Activated CD8-positive, alpha-beta T cell treated with anti-CD3 and anti-CD28 coated beads for 36 hours (primary cell): ENCODE measurements around the gene SLFNL1. TPM values are rescaled to one million over a fixed set of nuclear protein-coding genes. Genes with fewer than 3 reads are reported as not detected.

ENCODE experiments used
- ATAC-seq: fragments of 200-7000 bp; cut with Tn5 transposase; one replicate; pipeline ENCODE4 v1.10.0; 2021; ENCODE audit warnings: mild to moderate bottlenecking, moderate library complexity
- CTCF ChIA-PET: fragments of 350-600 bp; sonication (Branson Sonifier 250); formaldehyde crosslinking; loops from one replicate; lab custom pipeline; 2021; ENCODE audit warnings: antibody characterized with exemption; lab: Charles Lee
- POLR2A ChIA-PET: fragments of 350-600 bp; sonication (Branson Sonifier 250); formaldehyde crosslinking; loops from one replicate; lab custom pipeline; 2021; ENCODE audit warnings: antibody characterized with exemption; lab: Charles Lee
- DNase-seq: peaks from one replicate; pipeline ENCODE4 v3.0.0-alpha.2; 2020
- H3K27ac Mint-ChIP-seq: one replicate; pipeline ENCODE4 v1.8.0; 2021; ENCODE audit warnings: mild to moderate bottlenecking, mixed read lengths
- H3K27me3 Mint-ChIP-seq: one replicate; pipeline ENCODE4 v1.8.0; 2021; ENCODE audit warnings: mixed read lengths
- H3K36me3 Mint-ChIP-seq: one replicate; pipeline ENCODE4 v1.8.0; 2021; ENCODE audit warnings: low read depth, mixed read lengths
- H3K4me1 Mint-ChIP-seq: one replicate; pipeline ENCODE4 v1.8.0; 2021; ENCODE audit warnings: low read depth, mixed read lengths
- H3K4me3 Mint-ChIP-seq: one replicate; pipeline ENCODE4 v1.8.0; 2021; ENCODE audit warnings: mild to moderate bottlenecking, moderate library complexity, mixed read lengths
- H3K9me3 Mint-ChIP-seq: one replicate; pipeline ENCODE4 v1.8.0; 2021; ENCODE audit warnings: mixed read lengths
- intact Hi-C: fragments of 100-400 bp; cut with micrococcal nuclease; formaldehyde crosslinking; loops from one replicate; pipeline ENCODE4 v1.10.0; 2022
- total RNA-seq, 2 experiments: library from RNA; stranded (reverse); gene quantifications; one replicate each; pipeline ENCODE4 v1.2.3, GENCODE V29; 2021
- TF ChIP-seq, protein P1 (sequence below): fragments of 200-600 bp; IDR thresholded peaks from one replicate; pipeline ENCODE4 v1.8.0; 2022; ENCODE audit warnings: antibody characterized with exemption, mild to moderate bottlenecking

SLFNL1 gene
- total RNA-seq, 2 experiments from 2014 or later, result 0.22 to 0.25 TPM

DNA sequence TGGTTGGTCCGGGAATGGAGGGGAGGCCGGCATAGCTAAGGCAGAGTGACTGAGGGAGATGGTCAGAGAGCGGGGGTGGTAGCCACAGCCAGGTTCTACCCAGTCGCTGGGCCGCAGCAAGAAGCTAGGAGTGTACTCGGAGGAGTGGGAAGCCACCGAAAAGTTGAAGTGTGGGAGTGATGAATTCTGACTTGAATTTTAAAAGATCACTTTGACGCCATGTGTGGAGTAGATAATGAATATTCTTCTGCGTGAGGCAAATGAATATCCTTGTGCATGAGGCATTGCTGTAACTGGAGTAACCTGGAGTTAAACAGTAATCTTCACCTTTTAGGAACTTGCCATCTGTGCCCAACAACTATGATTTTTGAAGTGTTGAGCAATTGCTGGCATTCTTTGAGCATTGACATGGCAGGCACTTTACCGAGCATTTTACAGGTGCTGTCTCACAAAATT, 35.2 kb downstream of the SLFNL1 start:
- H3K9me3 Mint-ChIP-seq, result no peaks in the 10 kb centered on the region
- TF ChIP-seq, protein P1, sequence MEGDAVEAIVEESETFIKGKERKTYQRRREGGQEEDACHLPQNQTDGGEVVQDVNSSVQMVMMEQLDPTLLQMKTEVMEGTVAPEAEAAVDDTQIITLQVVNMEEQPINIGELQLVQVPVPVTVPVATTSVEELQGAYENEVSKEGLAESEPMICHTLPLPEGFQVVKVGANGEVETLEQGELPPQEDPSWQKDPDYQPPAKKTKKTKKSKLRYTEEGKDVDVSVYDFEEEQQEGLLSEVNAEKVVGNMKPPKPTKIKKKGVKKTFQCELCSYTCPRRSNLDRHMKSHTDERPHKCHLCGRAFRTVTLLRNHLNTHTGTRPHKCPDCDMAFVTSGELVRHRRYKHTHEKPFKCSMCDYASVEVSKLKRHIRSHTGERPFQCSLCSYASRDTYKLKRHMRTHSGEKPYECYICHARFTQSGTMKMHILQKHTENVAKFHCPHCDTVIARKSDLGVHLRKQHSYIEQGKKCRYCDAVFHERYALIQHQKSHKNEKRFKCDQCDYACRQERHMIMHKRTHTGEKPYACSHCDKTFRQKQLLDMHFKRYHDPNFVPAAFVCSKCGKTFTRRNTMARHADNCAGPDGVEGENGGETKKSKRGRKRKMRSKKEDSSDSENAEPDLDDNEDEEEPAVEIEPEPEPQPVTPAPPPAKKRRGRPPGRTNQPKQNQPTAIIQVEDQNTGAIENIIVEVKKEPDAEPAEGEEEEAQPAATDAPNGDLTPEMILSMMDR, result no peak
- DNase-seq, result no peak
- intact Hi-C loops, result no loop called here
- POLR2A ChIA-PET, result interaction anchor here (1.4 to 7.4 kb wide), 4 partner anchors 8 to 29 kb away, joined by 3 to 67 read pairs (median 12); no protein-coding TSS in a partner anchor
- peak overlapping the region; percentile 65 for H3K27ac Mint-ChIP-seq
- CTCF ChIA-PET, result no interaction called here
- H3K4me1 Mint-ChIP-seq, result peaks cover 50% of the 10 kb centered on the region
- peaks cover 96% of the 10 kb centered on the region for H3K36me3 Mint-ChIP-seq
- H3K27me3 Mint-ChIP-seq, result no peaks in the 10 kb centered on the region
- H3K4me3 Mint-ChIP-seq, result no peak overlapping the region
- ATAC-seq, result no peak

DNA sequence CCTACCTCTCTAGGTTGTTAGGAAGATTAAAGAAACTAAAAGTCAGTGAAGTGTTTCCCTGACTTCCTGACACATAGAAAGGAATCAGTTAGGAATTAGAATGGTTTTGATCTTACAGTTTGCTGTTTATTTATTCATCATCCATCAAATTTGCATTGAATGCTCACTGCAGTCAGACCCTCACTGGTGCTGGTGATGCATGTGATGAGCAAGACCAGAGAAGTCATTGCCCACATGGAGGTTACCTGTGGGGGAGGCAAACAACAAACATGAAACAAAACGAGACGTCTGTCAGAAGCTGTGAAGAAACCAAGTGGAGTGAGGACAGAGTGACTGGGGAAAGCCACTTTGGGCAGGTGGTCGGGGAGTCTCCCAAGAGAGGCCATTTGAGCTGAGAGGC, 35.6 kb downstream of the SLFNL1 start:
- TF ChIP-seq, protein P1, result no peak
- ATAC-seq (no peak), DNase-seq (no peak)
- Mint-ChIP-seq H3K27ac (peak overlapping the region; percentile 65), H3K9me3 (no peaks in the 10 kb centered on the region), H3K4me3 (no peak overlapping the region), H3K36me3 (peaks cover 96% of the 10 kb centered on the region), H3K4me1 (peaks cover 55% of the 10 kb centered on the region), H3K27me3 (no peaks in the 10 kb centered on the region)
- intact Hi-C loops, result no loop called here
- ChIA-PET CTCF (interaction anchor here (2.0 kb wide), 1 partner anchor 17 kb away, joined by 8 read pairs; no protein-coding TSS in a partner anchor), POLR2A (interaction anchor here (1.4 to 7.4 kb wide), 4 partner anchors 8 to 30 kb away, joined by 3 to 67 read pairs (median 12); no protein-coding TSS in a partner anchor)

DNA sequence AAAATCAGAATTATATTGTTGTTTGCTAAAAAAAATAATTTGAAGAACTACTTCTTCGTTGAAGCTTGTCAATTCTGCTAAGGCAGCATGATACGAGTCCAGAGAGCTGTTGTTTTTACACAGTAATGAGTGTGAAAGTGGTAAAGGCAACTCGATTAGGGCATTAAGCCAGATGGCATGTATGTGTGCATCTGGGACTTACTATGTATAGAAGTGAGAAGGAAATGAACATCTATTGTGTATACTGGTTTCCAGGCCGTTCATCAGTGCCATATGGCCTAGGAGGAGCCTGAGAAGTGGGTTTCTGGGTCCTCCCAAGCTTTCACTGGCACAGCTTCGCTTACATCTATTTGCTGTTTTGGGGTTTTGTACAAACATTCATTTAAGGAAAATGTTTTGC, 36.4 kb downstream of the SLFNL1 start:
- Mint-ChIP-seq H3K27me3 (no peaks in the 10 kb centered on the region), H3K27ac (peak overlapping the region; percentile 6), H3K9me3 (no peaks in the 10 kb centered on the region), H3K4me1 (peaks cover 55% of the 10 kb centered on the region), H3K36me3 (peaks cover 95% of the 10 kb centered on the region), H3K4me3 (no peak overlapping the region)
- TF ChIP-seq, protein P1, result no peak
- ATAC-seq, result no peak
- intact Hi-C loops, result no loop called here
- DNase-seq, result no peak
- CTCF ChIA-PET, result interaction anchor here (1.0 to 2.0 kb wide), 2 partner anchors 18 to 34 kb away, joined by 4 to 8 read pairs; no protein-coding TSS in a partner anchor
- POLR2A ChIA-PET, result interaction anchor here (1.6 to 7.4 kb wide), 4 partner anchors 10 to 35 kb away, joined by 5 to 67 read pairs (median 6); no protein-coding TSS in a partner anchor

DNA sequence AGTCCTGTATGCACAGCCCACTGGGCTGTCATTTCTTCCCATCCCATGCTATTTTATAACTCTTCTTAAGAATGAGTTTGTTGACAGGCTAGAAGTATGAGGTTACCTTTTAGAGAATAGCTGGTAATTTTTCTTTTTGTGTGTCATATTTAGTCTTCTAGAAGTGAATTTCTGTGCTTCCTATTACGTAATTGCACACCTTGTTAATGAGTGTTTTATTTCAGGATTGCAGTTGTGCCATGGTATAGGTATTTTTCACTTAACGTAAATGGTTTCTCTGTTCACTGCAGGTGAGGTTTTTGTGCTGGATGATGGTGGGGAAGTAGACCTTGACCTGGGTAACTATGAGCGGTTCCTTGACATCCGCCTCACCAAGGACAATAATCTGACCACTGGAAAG, 37.0 kb downstream of the SLFNL1 start:
- CTCF ChIA-PET, result interaction anchor here (1.0 to 2.0 kb wide), 2 partner anchors 18 to 33 kb away, joined by 4 to 8 read pairs; no protein-coding TSS in a partner anchor
- Mint-ChIP-seq H3K27me3 (no peaks in the 10 kb centered on the region), H3K4me1 (peaks cover 55% of the 10 kb centered on the region), H3K36me3 (peaks cover 90% of the 10 kb centered on the region), H3K4me3 (no peak overlapping the region), H3K27ac (peak overlapping the region; percentile 83), H3K9me3 (no peaks in the 10 kb centered on the region)
- TF ChIP-seq, protein P1, result no peak
- ATAC-seq (no peak), DNase-seq (no peak)
- intact Hi-C loops, result no loop called here
- POLR2A ChIA-PET, result interaction anchor here (1.2 to 7.4 kb wide), 4 partner anchors 10 to 35 kb away, joined by 3 to 67 read pairs (median 5); no protein-coding TSS in a partner anchor

DNA sequence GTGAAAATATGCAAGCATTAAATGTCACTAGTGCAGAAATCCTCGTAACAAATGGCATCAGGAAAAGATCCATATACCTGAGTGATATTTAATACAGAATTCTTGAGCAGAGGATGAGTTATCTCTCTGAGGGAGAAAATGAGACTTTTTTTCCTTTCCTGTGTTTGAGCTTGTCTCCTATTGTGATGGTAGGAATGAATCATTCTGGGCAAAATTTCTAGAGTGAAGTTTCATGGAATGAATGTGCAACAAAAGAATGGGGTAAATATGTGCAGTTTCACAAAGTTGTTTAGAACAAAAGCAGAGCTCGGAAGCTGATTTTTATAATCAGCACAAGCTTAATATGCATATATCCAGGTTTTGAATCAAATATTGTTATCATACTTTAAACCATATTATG, 37.5 kb downstream of the SLFNL1 start:
- H3K27ac Mint-ChIP-seq, result peak overlapping the region; percentile 83
- intact Hi-C loops, result no loop called here
- no peaks in the 10 kb centered on the region for H3K27me3 Mint-ChIP-seq
- ChIA-PET POLR2A (interaction anchor here (0.6 to 7.4 kb wide), 5 partner anchors 11 to 357 kb away, joined by 3 to 67 read pairs (median 5); no protein-coding TSS in a partner anchor), CTCF (interaction anchor here (2.0 kb wide), 1 partner anchor 19 kb away, joined by 8 read pairs; no protein-coding TSS in a partner anchor)
- H3K36me3 Mint-ChIP-seq, result peaks cover 85% of the 10 kb centered on the region
- ATAC-seq (no peak), DNase-seq (no peak)
- H3K4me3 Mint-ChIP-seq, result peak overlapping the region; percentile 26
- H3K4me1 Mint-ChIP-seq, result peaks cover 55% of the 10 kb centered on the region
- TF ChIP-seq, protein P1, result no peak
- H3K9me3 Mint-ChIP-seq, result no peaks in the 10 kb centered on the region
